HG02884 (cell line): ENCODE measurements around the gene ACP1.
A peak's percentile ranks its signal among the peaks of the same experiment; 100 is the strongest.

ENCODE experiments used
- ATAC-seq: cut with Tn5 transposase; IDR thresholded peaks from one replicate; pipeline ENCODE4 v1.9.1; 2021; ENCODE audit warnings: mild to moderate bottlenecking, moderate library complexity; ENCODE audit not compliant: unreplicated experiment

ACP1 gene

DNA sequence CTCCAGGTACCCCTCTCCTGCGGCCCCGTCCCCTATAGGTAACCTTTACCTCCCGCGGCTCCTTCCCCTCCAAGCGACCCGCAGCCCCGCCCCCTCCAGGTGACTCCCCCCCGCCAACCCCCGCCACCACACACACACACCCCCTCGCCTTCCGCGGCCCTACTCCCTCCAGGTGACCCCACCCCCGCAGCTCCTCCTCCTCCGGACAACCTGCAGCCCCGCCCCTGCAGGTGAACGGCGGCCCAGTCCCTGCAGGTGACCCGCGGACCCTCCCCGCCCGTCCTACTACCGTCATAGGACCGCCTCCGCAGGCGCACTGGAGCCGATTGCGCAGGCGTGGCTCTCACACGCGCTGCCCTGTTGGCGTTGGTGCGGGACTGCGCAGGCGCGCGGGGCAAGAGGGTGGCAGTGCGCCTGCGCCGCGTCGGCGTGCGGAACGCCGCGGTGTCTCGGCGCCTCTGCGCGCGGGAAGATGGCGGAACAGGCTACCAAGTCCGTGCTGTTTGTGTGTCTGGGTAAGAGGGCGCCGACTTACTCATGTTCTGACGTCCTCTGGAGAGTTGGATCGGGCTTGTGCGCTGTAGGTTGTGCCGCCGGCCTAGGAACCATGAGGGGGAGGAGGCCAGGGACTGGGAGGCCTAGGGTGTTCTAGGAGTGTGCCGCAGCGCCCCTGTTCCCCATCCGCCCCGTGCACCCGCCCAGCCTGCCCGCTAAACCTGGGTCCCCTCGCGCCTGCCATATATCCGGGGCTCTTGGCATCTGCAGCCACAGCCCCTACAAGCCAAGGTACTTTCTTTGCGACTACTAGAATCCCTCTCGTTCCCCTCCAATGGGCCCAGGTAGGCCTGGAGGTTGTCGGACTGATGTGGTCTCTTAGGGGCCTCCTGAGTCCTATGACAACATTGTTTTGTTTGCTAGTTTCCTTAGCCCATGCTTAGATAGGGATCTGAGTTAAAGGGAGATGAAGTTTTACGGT lies at the start of gene ACP1:
Gene ACP1 (plus strand): TSS at position 455 of the 976 bp plus-strand sequence. CDS start 18 bp downstream, at position 473.
- peak; percentile 80 for ATAC-seq

DNA sequence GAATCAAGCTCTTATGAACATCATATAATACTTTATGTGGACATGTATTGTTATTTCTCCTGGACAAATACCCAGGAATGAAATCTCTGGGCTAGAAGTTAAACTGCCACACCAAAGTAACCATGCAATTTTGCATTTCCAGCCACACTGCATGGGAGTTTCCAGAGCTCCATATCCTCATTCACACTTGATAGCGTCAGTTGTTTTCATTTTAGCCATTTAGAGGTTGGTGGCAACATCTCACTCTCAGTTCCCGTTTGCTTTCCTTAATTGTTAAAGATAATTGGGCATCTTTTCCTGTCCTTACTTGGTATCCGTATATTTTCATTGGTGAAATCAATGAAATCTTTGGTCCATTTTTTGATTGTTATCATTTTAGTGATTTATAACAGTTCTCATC lies 48.7 kb upstream of the ACP1 start:
- no peak for ATAC-seq

DNA sequence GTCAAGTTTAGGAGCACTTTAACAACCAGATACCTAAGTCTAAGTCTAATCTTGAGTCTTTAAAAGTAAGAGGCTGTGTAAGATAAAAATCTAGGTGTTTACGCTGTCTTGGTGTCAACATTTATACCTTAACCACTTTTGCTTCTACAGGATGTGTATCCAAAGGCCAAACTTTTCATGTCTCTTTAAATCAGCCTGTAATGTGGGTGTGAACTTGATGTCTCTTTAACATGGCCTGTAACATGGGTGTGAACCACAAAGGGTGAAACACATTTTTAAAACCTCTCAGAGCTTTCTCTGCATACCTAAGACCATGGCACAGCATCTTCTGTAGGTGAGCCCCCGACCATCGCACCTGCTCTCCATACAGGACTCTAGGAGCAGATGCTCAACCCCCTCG lies 41.3 kb upstream of the ACP1 start:
- no peak for ATAC-seq

DNA sequence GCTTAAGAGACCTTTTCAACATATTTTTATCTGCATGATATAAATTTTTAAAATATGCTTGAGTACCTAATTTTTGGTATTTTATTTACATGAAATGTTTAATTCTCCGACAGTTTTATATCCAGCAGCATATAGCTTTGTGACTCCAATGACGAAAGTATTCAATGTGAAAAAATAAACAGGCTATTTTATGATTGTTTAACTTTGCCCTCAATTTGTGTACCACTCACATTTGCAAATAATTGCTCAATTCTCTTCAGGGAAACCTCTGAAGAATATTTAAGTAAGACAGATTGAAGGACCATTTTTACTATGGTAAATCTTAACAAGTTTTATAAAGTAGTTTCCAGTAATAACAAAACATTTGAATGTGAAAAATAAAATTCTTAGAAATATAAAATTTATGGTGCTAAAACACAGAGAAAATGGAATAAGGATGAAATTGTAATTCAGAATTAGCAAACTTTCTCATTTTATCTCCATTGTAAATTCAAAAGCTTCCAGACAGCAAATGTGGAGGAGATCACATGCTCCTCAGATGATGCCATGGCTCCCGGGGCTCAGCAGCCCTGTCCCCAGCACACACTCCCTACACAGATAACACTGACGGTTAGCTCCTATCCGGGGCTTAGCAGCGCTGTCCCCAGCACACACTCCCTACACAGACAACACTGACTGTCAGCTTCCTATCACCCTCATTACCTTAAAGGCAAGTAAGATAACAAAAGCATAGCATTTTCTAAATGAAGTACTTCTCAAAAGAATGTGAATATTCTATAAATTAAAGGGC lies 40.6 kb upstream of the ACP1 start:
- ATAC-seq = no peak

DNA sequence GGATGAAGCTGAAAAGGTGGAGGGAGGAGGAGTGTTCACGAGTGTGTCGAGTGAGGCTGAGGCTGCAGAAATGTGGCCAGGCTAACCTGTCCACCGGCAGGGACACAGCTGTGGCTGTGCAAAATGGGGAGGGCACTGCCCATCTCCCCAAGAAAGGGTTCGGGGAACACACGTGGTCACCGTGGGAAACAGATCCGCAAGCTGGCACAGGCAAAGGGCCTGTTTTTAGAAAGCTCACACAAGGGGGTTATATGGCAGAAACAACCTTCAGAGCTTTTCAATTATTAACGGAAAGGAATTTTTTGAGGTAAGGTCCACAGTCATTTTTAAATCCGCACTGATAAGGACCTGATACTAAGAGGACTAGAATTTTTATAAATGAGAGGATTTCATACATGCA lies 36.6 kb upstream of the ACP1 start:
- no peak for ATAC-seq

DNA sequence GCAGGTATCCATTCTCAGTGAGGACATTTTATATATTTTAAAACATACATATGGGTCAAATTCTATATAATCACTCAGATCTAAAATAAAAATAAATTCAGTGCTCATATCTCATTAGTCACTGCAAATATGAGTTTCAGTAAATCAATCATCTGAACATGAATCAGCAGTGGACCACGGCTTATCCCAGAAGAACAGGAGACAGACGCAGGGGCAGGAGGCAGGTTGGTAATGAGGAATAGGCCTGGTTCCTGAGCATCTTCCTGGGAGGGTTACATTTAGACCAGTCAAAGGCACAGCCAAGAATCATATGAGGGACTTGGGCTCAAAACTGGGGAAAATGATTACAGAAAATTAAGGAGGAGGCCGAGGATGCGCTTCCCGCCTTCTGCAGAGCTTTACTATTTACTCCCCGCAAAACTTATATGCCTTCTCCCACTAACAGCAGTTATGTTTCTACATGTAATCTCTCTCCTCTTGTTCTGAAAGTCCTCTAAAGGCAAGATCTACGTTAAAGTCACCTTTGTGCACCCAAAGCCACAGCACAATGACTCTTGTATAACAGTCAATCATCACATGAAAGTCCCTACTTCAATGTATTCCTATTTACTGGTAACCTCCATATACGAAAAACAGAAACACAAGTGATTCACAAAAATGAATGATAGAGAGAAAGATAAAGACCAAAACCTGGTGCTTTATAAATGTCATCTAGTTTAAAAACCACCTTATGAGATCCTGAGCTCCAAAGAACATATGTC lies 36.0 kb upstream of the ACP1 start:
- ATAC-seq = no peak

DNA sequence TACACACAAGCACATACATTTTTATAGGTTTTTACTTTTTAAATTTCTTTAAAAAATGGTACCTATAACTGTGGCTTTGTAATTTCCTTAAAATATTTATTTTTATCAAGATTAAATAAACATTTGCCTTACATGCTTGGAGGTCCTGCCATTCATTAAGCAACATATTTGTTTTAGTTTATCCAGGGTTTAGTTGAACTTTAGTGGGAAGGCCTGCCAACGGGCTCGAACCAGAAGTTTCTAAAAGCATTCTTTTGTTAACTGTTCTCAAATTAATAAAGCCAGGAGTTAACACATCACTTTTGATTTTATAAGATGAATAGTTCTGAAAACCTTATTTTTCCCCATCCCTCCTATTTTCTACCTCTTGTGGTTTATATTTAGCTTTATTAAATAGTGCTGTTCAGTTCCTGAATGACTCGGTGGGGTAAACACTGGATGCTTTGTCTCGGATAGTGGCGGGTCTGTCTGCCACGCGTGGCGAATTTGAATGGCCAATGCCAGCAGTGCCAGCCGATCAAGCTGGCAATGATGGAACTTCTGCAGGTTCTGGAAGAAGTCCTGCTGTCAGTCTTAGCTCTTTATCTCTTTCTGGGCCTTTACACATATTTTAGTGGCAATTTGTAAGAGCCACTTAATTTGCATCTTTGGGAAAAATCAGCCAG lies 33.1 kb upstream of the ACP1 start:
- no peak for ATAC-seq

DNA sequence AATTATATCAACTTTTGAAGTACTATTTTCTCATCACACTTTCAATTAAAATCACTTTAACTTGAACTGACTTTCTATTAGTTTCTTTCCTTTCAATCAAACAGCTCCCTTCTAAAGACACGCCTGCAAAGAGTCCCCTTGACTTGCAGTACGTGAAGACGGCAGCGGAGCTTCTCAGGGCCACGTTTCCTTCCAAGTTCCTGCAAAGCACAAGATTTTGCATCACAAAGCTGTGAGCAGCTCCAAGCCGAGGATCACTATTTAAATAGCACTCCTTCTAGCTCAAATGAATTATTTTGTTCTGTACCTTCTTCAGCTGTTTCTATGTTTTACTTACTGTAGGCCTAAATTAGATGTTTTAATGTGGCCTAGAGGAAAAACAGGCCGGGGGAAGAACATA lies 31.7 kb upstream of the ACP1 start:
- ATAC-seq = no peak

DNA sequence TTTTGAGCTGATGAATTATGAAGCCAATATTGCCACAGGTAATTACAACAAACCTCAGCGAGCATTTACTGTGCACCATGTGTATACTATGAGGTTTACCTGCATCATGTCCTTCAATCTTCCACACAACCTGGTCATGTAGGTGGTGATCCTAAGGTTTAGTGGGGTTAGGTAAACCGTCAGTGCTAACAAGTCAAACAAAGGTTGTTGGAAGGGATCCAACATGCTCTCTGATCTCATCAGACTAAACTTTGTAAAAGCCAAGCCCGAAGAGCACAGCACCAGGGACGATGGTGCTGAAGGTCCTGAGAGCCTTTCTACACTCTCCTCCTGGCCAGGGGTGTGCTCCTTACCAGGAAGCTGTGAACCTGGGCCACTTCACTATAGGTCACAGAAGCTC lies 30.3 kb upstream of the ACP1 start:
- ATAC-seq = no peak

DNA sequence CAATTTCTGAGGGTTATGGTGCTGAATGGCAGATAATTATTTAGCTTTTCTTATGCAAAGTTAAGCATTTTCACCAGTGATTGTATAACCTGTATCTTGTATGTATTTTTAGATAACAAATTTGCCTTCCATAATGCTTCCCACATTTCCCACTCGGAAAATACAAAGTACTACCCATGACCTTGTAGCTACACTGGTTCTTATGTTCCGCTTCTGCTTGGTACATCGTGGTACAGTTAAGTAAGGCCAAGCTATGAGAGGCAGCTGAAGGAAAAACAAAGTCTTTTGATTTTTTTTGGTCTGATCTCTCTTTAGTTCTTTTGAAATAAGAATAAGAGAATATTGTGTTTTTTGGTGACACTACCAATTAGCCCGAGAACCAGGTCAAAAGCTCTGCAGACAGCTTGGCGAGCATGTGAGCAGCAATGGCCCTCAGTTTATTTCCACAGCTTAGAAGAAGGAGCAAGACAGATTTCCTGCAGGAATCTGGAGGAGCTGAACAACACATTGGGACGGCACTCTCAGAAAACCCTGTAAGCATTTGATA lies 27.7 kb upstream of the ACP1 start:
- ATAC-seq = no peak

DNA sequence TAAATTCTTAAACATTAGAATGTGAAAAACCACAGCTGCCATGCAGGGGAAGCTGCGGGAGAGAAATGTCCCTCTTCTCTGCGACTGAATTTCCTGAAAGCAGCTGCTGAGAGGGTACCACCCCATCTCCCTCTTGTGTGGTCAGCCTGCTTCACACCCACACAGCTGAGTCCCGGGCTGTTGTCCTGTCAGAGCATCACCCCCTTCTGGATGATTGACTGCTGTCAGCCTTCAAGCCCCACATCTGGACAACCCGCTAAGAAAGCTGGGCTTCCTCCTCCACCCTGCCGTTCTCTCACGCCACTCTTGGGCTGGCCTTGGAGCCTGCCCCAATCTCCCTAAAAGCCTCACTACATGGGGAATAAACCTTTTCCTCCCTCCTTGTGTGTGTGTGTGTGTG lies 26.9 kb upstream of the ACP1 start:
- no peak for ATAC-seq

DNA sequence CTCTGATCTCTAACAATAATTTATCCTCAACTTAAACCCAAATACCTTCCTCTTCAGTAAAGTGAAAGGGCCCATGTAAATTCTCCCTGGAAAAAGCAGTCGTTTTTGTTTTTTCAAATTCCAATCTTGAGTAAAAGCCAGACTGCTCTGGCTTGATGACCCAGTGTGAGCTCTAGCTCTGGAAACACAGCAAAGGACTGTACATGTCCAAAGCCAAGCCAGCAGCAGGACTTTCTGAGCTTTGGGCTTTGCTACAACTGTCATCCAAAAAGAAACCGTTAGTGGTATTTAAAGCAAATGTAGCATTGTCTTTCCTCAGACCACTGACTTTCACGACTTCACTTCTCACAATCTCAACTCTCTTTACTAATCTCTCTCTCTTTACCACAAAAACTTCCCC lies 26.3 kb upstream of the ACP1 start:
- ATAC-seq = no peak

DNA sequence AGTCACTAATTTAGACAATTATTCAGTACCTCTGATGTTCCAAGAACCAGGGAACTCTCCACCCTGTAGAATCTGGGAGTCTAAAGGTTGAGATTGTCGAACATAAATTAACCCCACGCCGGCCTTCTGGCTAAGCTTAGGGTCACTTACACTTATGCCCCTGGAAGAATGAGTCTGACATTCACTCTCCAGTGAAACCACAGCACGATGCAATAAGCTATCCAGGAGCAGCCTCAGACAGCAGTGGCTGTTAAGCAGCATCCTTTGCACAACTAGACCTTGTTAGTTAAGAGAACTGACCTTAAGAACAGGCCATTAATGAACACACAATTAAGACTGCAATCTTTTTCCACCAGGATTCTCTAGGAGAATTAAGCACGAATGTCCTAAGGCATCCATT lies 25.9 kb upstream of the ACP1 start:
- ATAC-seq = no peak

DNA sequence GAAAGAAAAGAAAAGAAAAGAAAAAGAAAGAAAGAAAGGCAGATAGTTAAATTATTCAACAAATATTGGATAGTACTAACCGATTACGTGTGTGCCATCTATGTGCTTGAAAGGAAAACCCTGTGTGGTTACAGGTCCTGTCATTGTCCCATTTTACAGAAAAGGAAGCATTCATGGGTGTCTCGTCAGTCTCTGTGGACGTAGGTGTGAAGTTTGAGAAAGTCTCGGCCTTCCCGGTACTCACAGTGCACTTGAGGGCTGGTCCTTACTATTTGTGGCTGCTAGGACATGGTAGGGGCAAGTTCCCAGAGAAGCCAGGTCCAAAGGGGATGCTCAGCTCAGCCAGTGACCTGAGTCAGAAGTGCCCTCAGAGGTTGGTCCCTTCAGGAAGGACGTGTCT lies 20.2 kb upstream of the ACP1 start:
- no peak for ATAC-seq

DNA sequence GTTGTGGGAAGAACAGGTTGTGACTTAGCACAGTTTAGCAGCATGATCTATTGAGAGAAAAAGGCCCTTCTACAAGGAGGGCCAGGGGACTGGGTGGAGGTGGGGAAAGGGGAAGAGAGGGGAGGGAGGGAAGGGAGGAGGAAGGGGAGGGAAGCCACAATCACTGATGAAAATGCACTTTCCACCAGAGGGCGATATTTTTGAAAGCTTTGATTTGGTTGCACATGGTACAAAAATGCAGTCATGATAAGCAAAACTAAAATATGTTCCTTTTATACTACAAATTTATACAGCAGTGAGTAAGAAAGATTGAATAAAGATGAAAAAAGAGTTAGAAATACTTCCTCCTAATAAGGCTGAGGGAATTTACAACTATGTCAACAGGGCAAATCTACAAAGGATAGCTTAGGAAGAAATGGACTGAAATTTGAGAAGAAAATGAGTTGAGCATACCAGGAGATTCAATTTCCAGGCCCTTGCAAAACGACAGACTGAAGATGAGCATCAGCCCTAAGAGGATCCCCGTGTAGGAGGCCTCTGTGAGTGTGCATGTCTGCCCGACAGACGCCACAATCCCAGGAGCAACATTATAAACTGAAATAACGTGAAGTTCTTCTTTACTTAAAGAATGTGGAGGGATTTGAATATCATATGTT lies 18.1 kb upstream of the ACP1 start:
- no peak for ATAC-seq

DNA sequence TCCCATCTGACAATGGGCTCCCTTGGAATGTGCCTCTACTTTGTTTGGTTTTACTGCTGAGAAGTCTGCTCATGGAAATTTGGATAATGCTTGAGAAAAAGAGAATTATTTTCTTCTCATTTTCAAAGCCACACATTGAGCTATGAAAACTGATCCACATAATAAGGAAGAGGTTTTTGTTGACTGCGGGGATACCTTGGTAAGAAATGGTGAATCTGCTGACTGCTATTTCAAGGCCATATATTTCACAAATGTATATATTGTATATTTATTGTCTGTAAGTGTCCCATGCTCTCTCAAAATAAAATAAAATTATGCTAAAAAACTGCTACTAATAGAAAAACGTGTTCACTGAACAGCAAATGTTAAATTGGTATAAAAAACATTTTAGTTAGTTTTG lies 16.0 kb upstream of the ACP1 start:
- no peak for ATAC-seq

DNA sequence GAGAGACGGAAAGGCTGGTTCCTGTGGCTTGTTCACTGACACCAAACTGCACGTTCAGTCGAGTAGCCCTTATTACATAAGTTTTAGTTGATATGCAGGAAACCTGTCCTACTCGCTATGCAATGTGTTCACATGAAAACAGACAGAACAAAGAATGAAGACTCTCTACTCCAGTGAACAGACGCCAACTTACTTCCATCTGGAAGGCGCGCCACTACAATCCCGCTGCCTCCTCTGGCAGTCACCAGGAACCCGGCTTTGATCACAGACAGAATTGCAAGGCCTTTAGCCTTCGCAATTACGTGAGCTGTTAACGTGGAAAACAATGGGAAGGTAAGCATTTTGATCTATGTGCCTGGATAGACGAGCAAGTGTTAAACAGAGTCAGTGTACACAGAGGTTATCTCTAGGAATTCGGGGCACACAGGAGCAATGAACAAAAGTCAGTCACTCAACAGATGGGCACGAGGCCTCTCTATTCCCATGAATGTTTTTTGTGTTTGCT lies 15.2 kb upstream of the ACP1 start:
- ATAC-seq = no peak

DNA sequence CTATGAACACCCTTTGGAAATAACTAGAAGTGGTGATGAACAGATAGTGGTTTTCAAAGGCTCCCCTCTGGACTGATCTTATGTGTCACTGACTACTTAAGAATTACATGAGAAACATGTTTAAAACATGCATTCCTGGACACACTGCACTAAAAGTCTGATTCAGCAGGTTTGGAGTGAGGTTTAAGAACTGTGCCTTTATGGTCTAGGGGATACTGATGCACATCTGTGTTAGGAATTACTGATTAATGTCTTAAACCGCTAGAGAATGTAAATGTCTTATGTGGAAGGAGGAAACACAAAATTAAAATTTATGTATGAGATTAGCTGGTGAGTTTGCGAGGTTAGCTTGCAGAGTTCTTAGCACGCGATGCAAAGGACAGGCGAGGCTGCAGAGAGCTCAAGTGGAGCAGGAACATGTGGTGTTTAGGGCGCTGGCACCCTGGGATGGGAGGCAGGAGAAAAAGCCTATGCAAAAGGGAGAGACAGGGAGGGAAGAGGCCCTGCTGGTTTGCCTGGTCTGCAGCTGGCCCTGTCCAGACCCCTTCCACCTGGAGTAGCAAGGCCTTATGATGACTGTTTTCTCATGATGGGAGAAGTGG lies 12.6 kb upstream of the ACP1 start:
- ATAC-seq = no peak

DNA sequence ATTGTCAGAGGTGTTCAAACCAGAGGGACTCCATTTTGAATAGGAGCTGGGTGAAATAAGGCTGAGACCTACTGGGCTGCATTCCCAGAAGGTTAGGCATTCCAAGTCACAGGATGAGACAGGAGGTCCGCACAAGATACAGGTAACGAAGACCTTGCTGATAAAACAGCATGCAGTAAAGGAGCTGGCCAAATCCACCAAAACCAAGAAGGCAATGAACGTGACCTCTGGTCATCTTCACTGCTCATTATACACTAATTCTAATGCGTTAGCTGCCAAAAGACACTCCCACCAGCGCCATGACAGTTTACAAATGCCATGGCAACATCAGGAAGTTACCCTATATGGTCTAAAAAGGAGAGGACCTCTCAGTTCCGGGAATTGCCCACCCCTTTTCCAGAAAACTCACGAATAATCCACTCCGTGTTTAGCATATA lies 11.5 kb upstream of the ACP1 start:
- no peak for ATAC-seq
